Medulla oblongata (tissue), 1 donor: ENCODE data around the gene SPINK1.
A peak's percentile ranks its signal among the peaks of the same experiment; 100 is the strongest.
"Not testable (repeated sequence)": the region's sequence is repeated elsewhere in the genome, so short reads cannot be mapped to it uniquely, and the experiment has no call there.

ENCODE experiments used
- DNase-seq: peaks from one replicate; pipeline ENCODE4 v3.0.0-alpha.2; 2015; ENCODE audit errors: extremely low spot score

Gene SPINK1, protein sequence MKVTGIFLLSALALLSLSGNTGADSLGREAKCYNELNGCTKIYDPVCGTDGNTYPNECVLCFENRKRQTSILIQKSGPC

DNA sequence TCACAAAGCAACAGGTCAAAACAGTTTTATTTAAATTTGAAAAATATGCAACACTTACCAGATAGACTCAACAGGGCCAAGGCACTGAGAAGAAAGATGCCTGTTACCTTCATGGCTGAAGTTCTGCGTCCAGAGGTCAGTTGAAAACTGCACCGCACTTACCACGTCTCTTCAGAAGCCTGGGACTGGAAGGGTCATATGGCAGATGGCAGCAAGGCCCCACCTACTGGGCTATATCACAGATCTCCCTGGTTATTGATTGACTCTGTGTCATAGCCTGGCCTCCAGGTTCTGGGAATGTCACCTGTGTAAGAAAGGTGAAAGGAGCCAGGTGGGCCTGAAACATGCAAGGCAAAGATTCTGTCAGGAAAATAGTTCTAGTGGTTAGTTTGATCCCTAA is at the start of gene SPINK1:
Gene SPINK1, minus strand, starts transcription at position 207 of the 400 bp plus-strand sequence. Its CDS starts 94 bp downstream, at position 113.
- no peak for DNase-seq

DNA sequence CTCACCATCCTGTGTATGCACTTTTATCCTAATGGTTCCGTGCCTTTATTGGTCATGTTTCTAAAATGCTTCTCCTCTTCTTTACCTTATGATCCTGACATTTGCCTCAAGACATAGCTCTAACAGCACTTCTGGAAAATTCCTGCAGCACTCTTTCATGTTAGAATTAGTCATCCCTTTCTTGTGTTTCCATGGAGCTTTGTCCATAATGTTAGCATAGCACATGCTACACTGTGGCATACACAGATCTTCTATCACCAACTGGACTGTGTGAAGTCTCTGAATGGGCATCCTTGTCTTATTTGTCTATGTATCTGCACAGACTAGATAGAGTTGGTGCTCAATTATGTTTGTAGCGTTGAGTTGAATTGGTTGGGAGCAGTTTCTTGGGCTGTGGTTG is 49.0 kb upstream of the SPINK1 start:
- no peak for DNase-seq

DNA sequence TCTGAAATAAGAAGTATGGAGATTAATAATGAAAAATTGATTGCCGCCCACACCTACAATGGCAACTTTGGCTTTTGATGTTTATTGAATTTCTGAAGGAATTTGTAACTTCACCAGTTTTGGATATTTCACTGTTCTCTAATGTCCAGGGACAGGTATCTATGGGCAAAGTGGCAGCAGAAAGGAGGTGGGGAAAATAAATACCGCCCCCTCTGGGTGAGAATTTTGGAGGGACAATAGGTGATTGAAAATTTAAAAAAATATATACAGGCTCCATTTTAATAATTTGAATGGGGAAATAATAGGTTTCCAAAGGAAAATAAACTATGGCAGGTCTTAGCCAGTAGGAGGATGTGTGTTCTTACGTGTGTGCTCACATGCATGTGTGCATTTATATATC is 48.3 kb upstream of the SPINK1 start:
- no peak for DNase-seq

DNA sequence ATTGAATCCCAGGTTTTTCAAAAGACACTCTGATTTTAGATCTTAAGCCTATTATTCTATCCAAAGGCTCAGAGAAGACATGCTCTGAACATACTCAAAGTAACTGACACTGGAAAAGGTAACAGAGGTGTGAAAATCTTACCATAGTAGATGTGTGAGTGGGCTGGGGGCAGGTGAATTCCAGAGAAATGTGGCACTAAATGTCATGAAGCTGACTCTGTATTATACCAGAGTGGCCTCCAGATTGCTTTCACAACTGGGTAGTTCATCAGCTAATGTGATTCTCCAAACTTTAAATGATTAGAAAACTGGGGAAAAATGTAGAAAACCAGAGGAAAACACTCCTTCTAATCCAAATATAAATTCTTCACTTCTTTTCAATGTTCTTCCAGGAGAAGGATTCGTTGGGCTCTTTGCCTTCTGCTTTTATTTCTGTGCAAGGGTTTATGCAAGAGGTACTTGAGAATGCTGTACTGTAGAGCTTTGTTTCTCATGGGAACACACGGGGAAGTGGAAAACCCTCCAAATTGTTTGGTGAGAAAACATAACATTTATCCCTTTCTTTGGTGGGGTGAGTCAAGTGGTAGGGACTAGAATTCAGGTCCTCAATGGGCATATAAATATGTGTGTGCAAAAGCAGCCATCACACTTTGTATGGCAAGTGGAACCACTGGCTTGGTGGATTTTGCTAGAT is 46.7 kb upstream of the SPINK1 start, which contains the start of gene SCGB3A2:
Gene SCGB3A2, plus strand, starts transcription at position 646 of the 694 bp plus-strand sequence. CDS start 93 bp downstream, outside the sequence.
- DNase-seq = no peak

DNA sequence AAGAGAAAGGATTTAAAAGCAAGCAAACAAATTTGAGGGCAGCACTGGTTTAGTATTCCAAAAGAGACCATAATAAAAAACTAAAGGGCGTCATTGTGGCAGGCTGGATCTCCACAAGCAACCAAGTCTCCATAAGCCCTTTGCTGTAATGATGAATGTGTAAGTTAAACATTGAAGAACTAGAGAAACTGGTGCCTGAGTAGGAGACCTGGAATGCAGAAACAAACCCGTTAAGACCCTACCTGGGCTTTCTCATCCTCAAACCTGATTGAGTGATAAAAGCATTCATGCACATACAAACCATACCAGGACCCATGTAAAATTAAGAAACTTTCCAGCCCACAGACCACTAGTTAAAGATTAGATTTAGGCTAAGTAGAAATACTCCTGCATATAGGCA is 45.2 kb upstream of the SPINK1 start:
- no peak for DNase-seq

DNA sequence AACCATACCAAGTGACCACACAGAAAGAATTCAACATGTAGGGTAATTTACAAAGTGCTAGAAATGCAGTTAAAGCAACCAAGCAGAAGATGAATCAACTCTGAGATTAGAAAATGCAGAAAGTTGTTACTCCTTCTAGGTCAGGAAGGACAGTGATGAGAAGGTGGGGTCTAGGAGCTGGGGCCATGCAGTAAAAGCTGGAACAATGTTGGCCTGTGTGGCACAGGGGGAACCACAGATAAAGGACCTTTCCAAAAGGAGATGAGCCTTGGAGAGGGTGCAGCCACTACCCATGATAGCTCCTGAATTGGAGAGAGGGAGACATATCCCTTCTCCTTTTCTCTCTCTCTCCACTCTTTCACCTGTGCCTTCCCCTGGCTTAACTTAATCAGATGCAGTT is 44.7 kb upstream of the SPINK1 start:
- DNase-seq = no peak

DNA sequence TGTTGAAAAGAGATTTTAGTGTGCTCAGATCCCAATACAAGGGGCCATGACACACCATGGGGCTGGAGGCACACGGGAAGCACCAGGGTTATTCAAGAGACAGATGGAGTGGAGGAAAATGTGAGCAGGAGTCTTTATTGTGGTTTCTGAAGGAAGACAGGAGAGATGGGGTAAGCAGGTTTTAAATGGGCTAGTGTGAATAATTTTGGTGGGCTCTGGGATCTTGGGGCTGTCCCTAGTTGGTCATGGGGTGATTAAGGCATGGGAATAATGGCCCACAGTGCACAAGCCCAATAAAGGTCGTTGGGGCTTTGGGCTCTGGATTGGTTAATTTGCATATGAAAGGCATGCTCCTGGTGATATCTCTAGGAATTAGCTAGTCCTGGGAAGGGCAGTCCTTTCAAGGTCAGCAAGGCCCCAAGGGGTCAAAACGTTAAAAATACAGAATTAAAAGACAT is 43.5 kb upstream of the SPINK1 start:
- DNase-seq = no peak

DNA sequence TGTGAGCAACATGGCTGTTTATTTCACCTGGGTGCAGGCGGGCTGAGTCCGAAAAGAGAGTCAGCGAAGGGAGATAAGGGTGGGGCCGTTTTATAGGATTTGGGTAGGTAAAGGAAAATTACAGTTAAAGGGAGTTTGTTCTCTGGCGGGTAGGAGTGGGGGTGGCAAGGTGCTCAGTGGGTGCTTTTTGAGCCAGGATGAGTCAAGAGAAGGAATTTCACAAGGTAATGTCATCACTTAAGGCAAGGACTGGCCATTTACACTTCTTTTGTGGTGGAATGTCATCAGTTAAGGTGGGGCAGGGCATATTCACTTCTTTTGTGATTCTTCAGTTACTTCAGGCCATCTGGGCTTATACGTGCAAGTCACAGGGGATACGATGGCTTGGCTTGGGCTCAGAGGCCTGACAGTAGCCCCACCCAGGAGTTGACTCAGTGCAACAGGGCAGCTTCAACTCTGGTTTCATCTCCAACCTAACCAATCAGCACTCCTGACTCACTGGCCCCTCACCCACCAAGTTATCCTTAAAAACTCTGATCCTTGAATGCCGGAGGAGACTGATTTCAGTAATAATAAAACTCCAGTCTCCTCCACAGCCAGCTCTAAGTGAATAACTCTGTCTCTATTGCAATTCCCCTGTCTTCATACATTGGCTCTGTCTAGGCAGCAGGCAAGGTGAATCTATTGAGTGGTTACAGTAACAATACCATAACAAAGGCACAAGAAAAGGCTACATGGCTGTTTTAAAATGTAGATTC is 42.8 kb upstream of the SPINK1 start:
- not testable (repeated sequence) for DNase-seq

DNA sequence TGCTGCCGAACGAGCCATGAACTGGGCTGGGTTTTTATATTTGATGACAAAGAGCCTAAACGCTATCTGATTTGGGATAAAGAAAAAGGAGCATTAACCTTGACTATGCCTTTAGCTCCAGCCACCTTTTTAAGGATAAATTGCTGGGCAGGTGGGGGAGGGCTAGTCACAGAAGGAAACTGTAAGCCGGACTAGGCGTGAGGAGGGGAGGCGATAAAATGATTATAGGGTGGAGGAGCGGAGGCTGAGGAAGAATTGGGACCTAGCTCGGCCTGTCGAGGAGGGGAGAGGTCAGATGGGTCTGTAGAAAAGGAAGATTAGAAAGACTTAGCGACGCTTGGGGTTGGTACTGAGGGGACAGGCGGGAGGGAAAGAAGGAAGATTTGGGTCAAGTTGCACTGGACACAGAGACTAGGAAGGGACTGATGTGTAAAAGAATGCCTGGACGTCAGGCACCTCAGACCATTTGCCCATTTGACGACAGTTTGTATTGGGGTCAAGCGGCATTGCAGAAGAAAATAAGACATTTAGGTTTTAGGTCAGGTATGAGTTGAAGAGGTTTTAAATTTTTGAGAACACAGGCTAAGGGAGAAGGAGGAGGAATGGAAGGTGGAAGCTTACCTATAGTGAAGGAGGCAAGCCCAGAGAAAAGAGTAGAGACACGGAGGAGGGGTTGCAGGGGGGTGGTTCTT is 41.4 kb upstream of the SPINK1 start:
- not testable (repeated sequence) for DNase-seq

DNA sequence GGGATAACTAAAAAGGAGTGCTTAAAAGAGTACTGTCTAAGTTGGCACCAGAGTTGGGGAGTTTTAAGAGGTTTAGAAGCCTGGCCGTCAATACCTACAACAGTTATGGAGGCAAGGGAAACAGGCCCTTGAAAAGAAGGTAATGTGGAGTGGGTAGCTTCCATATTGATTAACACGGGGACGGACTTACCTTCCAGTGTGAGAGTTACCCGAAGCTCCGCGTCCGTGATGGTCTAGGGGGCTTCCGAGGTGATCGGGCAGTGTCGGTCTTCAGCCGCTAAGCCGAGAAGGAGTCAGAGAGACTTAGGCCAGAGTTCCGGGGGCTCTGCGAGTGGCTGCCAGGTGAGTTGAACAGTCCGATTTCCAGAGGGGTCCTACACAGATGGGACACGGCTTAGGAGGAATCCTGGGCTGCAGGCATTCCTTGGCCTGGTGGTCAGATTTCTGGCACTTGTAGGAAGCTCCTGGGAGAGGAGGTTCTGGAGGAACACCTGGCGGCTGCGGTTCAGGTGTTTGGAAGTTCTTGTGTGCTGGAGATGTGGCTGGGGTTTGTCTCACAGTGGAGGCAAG is 40.6 kb upstream of the SPINK1 start:
- DNase-seq = not testable (repeated sequence)

DNA sequence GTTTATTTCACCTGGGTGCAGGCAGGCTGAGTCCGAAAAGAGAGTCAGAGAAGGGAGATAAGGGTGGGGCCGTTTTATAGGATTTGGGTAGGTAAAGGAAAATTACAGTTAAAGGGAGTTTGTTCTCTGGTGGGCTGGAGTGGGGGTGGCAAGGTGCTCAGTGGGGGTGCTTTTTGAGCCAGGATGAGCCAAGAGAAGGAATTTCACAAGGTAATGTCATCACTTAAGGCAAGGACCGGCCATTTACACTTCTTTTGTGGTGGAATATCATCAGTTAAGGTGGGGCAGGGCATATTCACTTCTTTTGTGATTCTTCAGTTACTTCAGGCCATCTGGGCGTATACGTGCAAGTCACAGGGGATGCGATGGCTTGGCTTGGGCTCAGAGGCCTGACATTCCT is 38.4 kb upstream of the SPINK1 start:
- not testable (repeated sequence) for DNase-seq

DNA sequence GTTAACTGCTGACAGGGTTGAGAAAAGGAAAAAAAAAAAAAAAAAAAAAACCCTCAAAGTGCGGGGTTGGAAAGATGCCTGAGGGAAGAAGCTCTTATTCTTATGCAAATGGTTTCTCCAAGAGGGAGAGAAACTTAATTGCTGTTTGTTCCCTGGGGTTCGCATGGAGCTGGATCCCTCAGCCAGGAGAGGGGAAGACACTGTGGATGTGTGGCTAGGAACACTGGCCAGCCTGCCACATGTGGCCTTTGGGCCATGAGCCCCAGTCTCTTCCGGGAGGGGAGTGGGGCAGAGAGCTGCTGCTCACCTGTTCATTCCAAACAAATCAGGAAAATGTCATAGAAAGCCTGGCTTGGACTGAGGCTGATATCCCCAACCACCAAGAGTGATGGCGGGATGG is 37.6 kb upstream of the SPINK1 start:
- no peak for DNase-seq

DNA sequence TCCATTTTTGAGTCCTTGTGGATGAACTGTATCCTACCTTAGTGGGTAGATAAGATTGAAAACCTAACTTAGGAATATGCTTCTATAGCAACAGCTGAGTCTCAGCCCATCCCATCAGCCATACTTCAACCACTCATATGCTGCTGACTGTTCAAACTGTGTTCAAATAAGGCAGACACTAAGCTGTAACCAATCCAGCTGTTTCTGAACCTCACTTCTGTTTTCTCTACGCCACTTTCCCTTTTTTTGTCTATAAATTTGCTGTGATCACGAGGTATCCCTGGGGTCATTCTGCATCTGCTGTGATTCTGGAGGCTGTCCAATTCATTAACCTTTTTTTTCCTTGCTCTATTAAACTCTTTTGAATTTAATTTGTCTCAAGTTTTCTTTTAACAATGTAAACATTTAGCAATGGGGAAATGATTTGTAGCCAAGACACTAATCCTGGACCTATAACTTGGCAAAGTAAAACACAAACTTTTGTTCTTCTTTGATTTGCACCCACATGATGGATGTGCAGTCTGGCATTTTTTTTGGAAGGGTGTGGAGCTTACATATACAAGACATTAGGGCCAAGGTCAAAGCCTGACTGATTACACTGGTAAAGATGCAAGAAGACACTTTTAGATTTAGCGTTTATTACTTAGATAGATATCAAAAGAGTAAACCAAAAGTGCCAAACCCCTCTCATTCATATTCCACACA is 32.1 kb upstream of the SPINK1 start:
- no peak for DNase-seq

DNA sequence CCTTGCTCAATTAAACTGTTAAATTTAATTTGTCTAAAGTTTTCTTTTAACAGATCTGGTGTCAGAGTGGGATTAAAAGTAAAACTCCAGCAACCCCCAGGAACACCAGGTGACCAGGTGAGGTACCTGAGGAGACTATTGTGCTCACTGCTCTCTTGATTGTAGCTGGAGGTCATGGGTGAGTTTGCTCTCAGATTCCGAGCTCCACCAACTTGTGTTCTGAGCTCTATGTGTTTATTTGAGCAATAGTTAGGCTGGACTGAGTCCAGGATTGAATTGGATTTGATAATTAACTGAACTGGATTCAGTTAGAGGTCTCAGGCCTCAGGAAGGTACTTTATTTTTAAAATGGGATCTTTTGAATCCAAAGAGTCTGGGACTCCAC is 29.2 kb upstream of the SPINK1 start:
- DNase-seq = no peak

DNA sequence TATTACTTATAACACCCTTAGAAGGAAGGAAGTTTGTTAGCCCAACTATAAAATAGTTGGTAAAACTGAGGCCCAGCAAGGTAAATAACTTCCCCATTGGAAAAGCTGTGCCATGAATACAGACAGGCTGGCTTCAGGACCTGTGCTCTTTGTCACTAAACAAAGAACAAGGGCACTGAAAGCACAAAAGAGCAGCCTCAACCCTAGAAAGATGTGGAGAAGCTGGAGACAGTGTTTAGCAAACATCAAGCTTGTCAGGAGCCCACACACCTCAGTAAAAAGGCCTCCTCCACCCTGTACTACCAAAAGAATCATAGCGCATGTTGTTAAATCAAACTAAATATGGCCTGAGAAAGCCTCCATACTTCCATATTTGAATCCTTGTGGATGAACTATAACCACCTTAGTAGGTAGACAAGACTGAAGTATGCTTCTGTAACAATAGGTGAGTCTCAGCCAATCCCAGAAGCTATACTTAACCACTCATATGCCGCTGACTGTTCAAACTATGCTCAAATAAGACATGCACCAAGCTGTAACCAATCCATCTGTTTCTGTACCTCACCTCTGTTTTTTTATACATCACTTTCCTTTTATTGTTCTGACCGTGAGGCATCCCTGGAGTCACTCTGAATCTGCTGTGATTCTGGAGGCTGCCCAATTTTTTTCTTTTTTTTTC is 28.6 kb upstream of the SPINK1 start:
- DNase-seq = no peak

DNA sequence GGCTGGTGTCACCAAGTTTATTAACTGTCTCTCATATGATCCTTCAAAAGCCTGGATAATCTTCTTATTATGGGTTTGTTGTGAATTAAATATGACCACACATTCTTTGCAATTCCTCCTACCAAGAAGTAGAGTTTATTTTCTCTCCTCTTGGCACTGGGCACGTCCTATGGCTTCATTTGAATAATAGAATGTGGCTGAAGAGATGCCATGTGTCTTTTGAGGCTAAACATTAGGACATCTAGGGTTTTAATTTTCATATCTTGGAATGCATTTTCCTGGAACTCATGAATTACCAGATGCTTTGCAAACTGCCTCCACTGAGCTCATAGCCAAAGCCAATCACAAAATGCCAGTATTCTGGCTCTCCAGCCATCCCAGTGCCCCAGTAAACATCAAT is 27.1 kb upstream of the SPINK1 start:
- no peak for DNase-seq

DNA sequence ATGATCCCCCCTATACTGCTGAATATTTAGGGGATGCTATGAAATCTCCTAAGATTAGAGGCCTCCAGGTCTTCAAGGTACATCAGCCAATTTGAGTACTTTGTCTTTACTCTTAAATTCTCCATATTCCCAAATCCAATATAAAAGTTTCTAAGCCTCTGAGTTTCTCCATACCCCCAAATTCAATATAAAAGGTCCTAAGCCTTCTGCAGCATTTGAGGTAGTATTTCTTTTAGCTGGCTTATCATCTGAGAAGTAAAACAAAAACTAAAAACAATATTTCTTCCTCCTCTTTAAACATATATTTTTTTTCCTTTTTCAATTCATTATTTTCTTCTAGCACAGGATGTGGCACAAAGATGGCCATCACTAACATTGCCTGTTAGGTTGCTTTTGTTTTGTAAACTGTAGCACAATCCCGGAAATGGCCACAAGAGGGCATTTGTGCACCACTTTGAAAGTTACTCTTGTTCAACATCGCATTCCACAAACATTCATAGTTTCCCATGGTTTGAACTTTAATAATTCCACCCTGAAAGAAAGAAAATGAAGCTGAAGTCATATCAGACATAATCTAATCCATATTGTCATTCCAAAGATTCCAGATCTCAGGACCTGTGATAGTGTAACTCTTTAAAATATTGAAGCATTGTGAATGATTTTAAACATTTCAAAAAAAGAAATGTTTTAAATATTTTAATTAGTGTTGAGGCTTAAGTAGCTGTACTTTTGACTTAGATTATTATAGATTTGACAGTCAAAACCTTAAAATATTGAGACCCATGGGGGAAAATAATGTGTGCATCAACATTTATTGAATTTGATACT is 26.0 kb upstream of the SPINK1 start:
- DNase-seq = peak; percentile 81

DNA sequence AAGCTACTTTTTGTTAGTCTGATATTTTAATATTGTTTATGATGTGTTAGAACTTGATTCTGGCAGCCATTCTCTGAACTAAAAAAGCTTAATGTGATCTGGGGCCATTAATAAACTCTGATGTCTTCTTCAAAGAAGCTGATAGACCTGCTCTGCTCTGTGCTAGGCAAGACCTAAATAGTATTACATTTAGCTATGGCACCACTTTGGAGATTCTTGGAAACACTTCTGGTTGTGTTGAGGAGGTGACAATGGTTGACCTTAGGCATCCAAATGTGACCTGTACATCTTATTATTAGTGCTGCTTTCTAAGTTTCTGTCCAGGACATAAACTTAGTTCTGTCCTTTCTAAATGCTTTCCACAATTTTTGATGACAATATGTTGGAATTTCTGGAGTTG is 25.3 kb upstream of the SPINK1 start:
- DNase-seq = no peak

DNA sequence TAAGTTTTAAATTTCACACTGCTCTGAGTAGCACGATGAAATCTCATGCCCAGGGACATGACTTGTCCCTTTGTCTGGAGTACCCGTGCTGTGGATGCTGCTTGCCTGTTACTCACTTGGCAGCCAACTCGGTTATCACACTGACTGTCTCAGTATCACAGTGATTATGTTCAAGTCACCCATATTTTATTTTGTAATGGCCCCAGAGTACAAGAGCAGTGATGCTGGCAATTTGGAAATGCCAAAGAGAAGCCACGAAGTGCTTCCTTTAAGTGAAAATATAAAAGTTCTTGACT is 24.3 kb upstream of the SPINK1 start:
- DNase-seq = no peak
